Hepatocyte (in vitro differentiated cells): ENCODE measurements around the gene SIRT7.

Experiments
- EZH2 ChIP-seq: fragments of 200-600 bp; sonication (generic); IDR thresholded peaks from 2 replicates; pipeline ENCODE4 v1.6.1; 2016; ENCODE audit warnings: antibody characterized with exemption, mild to moderate bottlenecking, borderline replicate concordance
- EZH2phosphoT487 ChIP-seq: fragments of 200-600 bp; sonication (generic); IDR thresholded peaks from one replicate; pipeline ENCODE4 v1.6.1; 2018; ENCODE audit warnings: antibody characterized with exemption, mild to moderate bottlenecking, low read depth, moderate library complexity; ENCODE audit not compliant: unreplicated experiment, severe bottlenecking
- TF ChIP-seq, protein P1 (sequence below): fragments of 200-600 bp; sonication (generic); IDR thresholded peaks from 2 replicates; pipeline ENCODE4 v1.5.1; 2016; ENCODE audit warnings: antibody characterized with exemption, mild to moderate bottlenecking; ENCODE audit not compliant: poor library complexity

DNA sequence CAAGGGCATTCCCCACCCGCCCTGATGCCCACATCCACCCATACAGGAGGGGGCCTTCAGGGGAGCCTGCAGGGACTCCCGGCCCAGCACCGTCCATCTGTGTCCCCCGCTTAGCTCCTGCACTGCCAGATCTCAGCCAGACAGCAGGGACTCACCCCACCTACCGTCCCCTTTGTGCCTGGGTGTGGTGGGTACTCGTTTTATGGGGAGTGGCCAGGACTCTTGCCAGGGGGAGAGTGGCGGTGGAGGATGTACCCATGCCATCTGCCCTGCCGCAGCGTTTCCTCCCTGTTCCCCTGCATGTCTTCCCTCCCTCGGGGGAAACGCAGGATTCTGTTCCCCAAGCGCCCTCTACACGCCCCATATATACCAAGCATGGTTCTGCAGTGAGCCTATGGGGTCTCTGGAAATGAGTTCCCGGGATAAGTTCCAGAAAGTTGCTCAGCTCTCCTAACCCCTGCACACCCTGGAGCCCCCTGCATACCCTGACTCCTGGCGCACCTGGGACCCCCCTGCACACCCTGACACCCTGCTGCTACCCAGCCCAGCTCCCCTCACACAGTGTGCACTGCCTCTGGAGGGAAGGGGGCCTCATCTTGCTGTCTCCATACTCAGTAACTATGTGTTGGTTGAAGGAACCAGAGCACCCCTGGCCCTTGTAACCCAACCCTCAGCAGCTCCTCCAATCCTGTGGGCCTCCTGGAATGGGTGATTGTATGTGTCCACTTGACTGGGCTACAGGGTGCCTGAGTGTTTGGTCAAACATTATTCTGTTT lies 13.8 kb upstream of the SIRT7 start:
- TF ChIP-seq EZH2phosphoT487 (no peak), EZH2 (no peak)
- TF ChIP-seq, protein P1, sequence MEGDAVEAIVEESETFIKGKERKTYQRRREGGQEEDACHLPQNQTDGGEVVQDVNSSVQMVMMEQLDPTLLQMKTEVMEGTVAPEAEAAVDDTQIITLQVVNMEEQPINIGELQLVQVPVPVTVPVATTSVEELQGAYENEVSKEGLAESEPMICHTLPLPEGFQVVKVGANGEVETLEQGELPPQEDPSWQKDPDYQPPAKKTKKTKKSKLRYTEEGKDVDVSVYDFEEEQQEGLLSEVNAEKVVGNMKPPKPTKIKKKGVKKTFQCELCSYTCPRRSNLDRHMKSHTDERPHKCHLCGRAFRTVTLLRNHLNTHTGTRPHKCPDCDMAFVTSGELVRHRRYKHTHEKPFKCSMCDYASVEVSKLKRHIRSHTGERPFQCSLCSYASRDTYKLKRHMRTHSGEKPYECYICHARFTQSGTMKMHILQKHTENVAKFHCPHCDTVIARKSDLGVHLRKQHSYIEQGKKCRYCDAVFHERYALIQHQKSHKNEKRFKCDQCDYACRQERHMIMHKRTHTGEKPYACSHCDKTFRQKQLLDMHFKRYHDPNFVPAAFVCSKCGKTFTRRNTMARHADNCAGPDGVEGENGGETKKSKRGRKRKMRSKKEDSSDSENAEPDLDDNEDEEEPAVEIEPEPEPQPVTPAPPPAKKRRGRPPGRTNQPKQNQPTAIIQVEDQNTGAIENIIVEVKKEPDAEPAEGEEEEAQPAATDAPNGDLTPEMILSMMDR = no peak
